Spleen (tissue), 11 donors: ENCODE results near the gene MRPL46. TPM values are rescaled to one million over a fixed set of nuclear protein-coding genes. Genes with fewer than 3 reads are reported as not detected.
"Not testable (repeated sequence)": the region's sequence is repeated elsewhere in the genome, so short reads cannot be mapped to it uniquely, and the experiment has no call there.

Experiments used
- DNase-seq: peaks from one replicate; pipeline ENCODE4 v3.0.0-alpha.2; 2020
- H3K27ac ChIP-seq, 8 donors: fragments of 200-600 bp; sonication (generic) in 7 of 8; 1 replicate in 4 of 8; 2 replicates in 4 of 8; pipeline versions ENCODE4 v1.5.0 to v1.8.0; 2016 to 2021; ENCODE audit warnings: inconsistent platforms in 4 of 8, mild to moderate bottlenecking in 4 of 8, moderate library complexity in 1 of 8
- H3K27me3 ChIP-seq, 7 donors: fragments of 200-600 bp; sonication (generic) in 6 of 7; replicated peaks in 1 of 7; 1 replicate in 4 of 7; 2 replicates in 3 of 7; pipeline versions ENCODE4 v1.5.0 to v1.8.0; 2016 to 2021; ENCODE audit warnings: inconsistent platforms in 3 of 7, mild to moderate bottlenecking in 1 of 7
- H3K36me3 ChIP-seq, 6 donors: fragments of 200-600 bp; sonication (generic) in 5 of 6; 1 replicate in 4 of 6; 2 replicates in 2 of 6; pipeline versions ENCODE4 v1.5.0 to v1.8.0; 2016 to 2021; ENCODE audit warnings: inconsistent platforms in 2 of 6
- H3K4me1 ChIP-seq, 6 donors: fragments of 200-600 bp; sonication (generic) in 5 of 6; 1 replicate in 3 of 6; 2 replicates in 3 of 6; pipeline versions ENCODE4 v1.5.0 to v1.8.0; 2016 to 2021; ENCODE audit warnings: inconsistent platforms in 3 of 6
- H3K4me3 ChIP-seq, 8 donors: fragments of 200-600 bp; sonication (generic) in 7 of 8; 1 replicate in 4 of 8; 2 replicates in 4 of 8; pipeline versions ENCODE4 v1.5.0 to v1.8.0; 2016 to 2021; ENCODE audit warnings: inconsistent platforms in 4 of 8, mild to moderate bottlenecking in 4 of 8, moderate library complexity in 2 of 8
- H3K9me3 ChIP-seq, 8 donors: fragments of 200-600 bp; sonication (generic) in 7 of 8; 1 replicate in 4 of 8; 2 replicates in 4 of 8; pipeline versions ENCODE4 v1.5.0 to v1.8.0; 2016 to 2021; ENCODE audit warnings: inconsistent platforms in 4 of 8
- CTCF ChIP-seq, 11 experiments: fragments of 200-600 bp in 7 of 11; fragments of 450-650 bp in 4 of 11; sonication (generic) in 4 of 11; IDR thresholded peaks in 8 of 11; conservative IDR thresholded peaks in 3 of 11; 1 replicate in 7 of 11; 2 replicates in 4 of 11; pipeline versions ENCODE4 v1.4.0 to v1.8.0; 2016 to 2021; ENCODE audit warnings: antibody characterized with exemption in 11 of 11, inconsistent platforms in 4 of 11, mild to moderate bottlenecking in 1 of 11
- POLR2A ChIP-seq, 3 donors: fragments of 450-650 bp; IDR thresholded peaks; one replicate each; pipeline ENCODE4 v1.5.1; 2017; ENCODE audit warnings: antibody characterized with exemption in 3 of 3, mild to moderate bottlenecking in 1 of 3
- POLR2AphosphoS5 ChIP-seq, 3 donors: sonication (generic); formaldehyde crosslinking; IDR thresholded peaks; one replicate each; pipeline ENCODE4 v1.5.1; 2017; ENCODE audit warnings: antibody characterized with exemption in 3 of 3
- WGBS, 5 donors: extraction: QIAGEN DNeasy Blood & Tissue Kit in 3 of 5; methylation state at CpG; one replicate each; pipeline versions ENCODE4 v1.1.5 to v1.1.7; 2013 to 2018; 5-methylcytosine and 5-hydroxymethylcytosine counted together
- intact Hi-C: fragments of 100-400 bp; cut with DNase I; formaldehyde crosslinking; loops from one replicate; pipeline ENCODE4 v1.15.0; 2023; ENCODE audit warnings: low total_unique reads
- polyA plus RNA-seq, 3 donors: library from polyadenylated mRNA; stranded (reverse); fragments of 200-250 nt; gene quantifications; one replicate each; pipeline ENCODE4 v1.2.1, GENCODE V29; 2013
- total RNA-seq, 7 donors: library from RNA; depleted of rRNA in 3 of 7; stranded (reverse); fragments of >200 nt in 3 of 7; fragmentation: NEBNext Ultra II Directional in 4 of 7; extraction: Animal tissue kit (Norgen Biotek cat#: 25700) in 4 of 7; gene quantifications; one replicate each; pipeline versions ENCODE4 v1.1.0 to v1.2.1, GENCODE V29; 2016 to 2021
- donor health status: healthy with polysubstance abuse.
- donor health status: DM: no; HTN: no; CAD: no; lungs with moderate emphysema.
- donor health status: DM: no; HTN: no; CAD: no.
- donor health status: Bipolar disorder and iron deficiency.
- donor health status: healthy.
- donor health status: DM: no; HTN: no; CAD: no.
- donor health status: DM: yes; HTN: yes; CAD: no.

The MRPL46 gene
- total and polyA plus RNA-seq, 10 donors = 16.2 to 37.3 (median 20.3) TPM

- intact Hi-C loops = no loop called here
- Histone ChIP-seq H3K36me3 (peaks cover 0 to 96% (median 81%) of the 10 kb centered on the region in 6 donors), H3K27me3 (no peaks in the 10 kb centered on the region), H3K4me1 (peaks cover 0 to 6% (median 0%) of the 10 kb centered on the region in 6 donors), H3K9me3 (no peaks in the 10 kb centered on the region), H3K4me3 (no peak overlapping the region), H3K27ac (no peak overlapping the region)
- 66 to 80% (median 77%) methylated on average over 8 of the region's 8 CpGs for WGBS, 5 donors
- DNase-seq = no peak
- TF ChIP-seq POLR2A (IDR thresholded peaks at IDR 0.05) (no peak), POLR2AphosphoS5 (IDR thresholded peaks at IDR 0.05) (no peak), CTCF (IDR thresholded peaks at IDR 0.05 in 8 of 11, conservative IDR thresholded peaks at IDR 0.05 in 3 of 11) (peak in 7 of 11 experiments; percentile 19 to 50 (median 23))
Measured at GRCh38 chr15:88476635-88477060, 9.5 kb upstream of the MRPL46 start.

- H3K27ac ChIP-seq, intact Hi-C loops, DNase-seq, H3K9me3 ChIP-seq, H3K27me3 ChIP-seq, H3K4me3 ChIP-seq: not testable (repeated sequence)
- WGBS, 5 donors = 94 to 99% (median 97%) methylated on average over 4 of the region's 4 CpGs
- peaks cover 5 to 29% (median 14%) of the 10 kb centered on the region in 6 donors for H3K4me1 ChIP-seq
- H3K36me3 ChIP-seq = peaks cover 0 to 96% (median 69%) of the 10 kb centered on the region in 6 donors
Measured at GRCh38 chr15:88473661-88474293, 6.6 kb upstream of the MRPL46 start.

- Histone ChIP-seq H3K4me1 (peaks cover 14 to 40% (median 24%) of the 10 kb centered on the region in 6 donors), H3K36me3 (peaks cover 0 to 81% (median 55%) of the 10 kb centered on the region in 6 donors), H3K27ac (no peak overlapping the region), H3K27me3 (no peaks in the 10 kb centered on the region), H3K4me3 (no peak overlapping the region), H3K9me3 (no peaks in the 10 kb centered on the region)
- no peak for TF ChIP-seq POLR2A (IDR thresholded peaks at IDR 0.05)
- no peak for TF ChIP-seq POLR2AphosphoS5 (IDR thresholded peaks at IDR 0.05)
- no peak for TF ChIP-seq CTCF (IDR thresholded peaks at IDR 0.05 in 8 of 11, conservative IDR thresholded peaks at IDR 0.05 in 3 of 11)
- 70 to 87% (median 78%) methylated on average over 4 of the region's 4 CpGs for WGBS, 5 donors
- intact Hi-C loops = no loop called here
- DNase-seq = no peak
Measured at GRCh38 chr15:88472225-88472624, 5.0 kb upstream of the MRPL46 start.

GRCh38 chr15:88470625-88471372 lies 3.6 kb upstream of the MRPL46 start:
- 93 to 97% (median 95%) methylated on average over 6 of the region's 6 CpGs for WGBS, 5 donors
- DNase-seq = no peak

More at GRCh38 chr15:88470625-88471372, 3.6 kb upstream of the MRPL46 start:
- intact Hi-C loops = no loop called here
- Histone ChIP-seq H3K9me3 (no peaks in the 10 kb centered on the region), H3K27me3 (no peaks in the 10 kb centered on the region), H3K4me3 (no peak overlapping the region), H3K4me1 (peaks cover 24 to 51% (median 32%) of the 10 kb centered on the region in 6 donors), H3K36me3 (peaks cover 0 to 66% (median 42%) of the 10 kb centered on the region in 6 donors), H3K27ac (no peak overlapping the region)
- TF ChIP-seq CTCF (IDR thresholded peaks at IDR 0.05 in 8 of 11, conservative IDR thresholded peaks at IDR 0.05 in 3 of 11) = no peak
- no peak for TF ChIP-seq POLR2A (IDR thresholded peaks at IDR 0.05)
- no peak for TF ChIP-seq POLR2AphosphoS5 (IDR thresholded peaks at IDR 0.05)
